HCT116 (cell line): ENCODE results near the gene PRIMPOL. TPM values are rescaled to one million over a fixed set of nuclear protein-coding genes. Genes with fewer than 3 reads are reported as not detected.

Experiments used
- ATAC-seq: fragments of 200-7000 bp; cut with Tn5 transposase; 2 replicates; pipeline ENCODE4 v1.9.1; 2020; ENCODE audit warnings: mild to moderate bottlenecking, moderate library complexity
- BruUV-seq: library from RNA; stranded (reverse); fragments of 400-500 nt; replicated peaks from 2 replicates; lab custom pipeline; 2021; lab: Mats Ljungman, UMichigan
- CTCF ChIA-PET: fragments of 300-600 bp; sonication (Branson Sonifier 250); formaldehyde crosslinking; loops from one replicate; lab custom pipeline; 2021; ENCODE audit warnings: antibody characterized with exemption; lab: Charles Lee
- POLR2A ChIA-PET: fragments of 300-600, 350-600 bp; sonication (Branson Sonifier 250); formaldehyde crosslinking; loops from one replicate; lab custom pipeline; 2021; ENCODE audit warnings: antibody characterized with exemption; lab: Charles Lee
- RAD21 ChIA-PET, 2 experiments: fragments of 300-600 bp; sonication (Branson Sonifier 250); formaldehyde crosslinking; loops; one replicate each; lab custom pipeline; 2023; ENCODE audit warnings: low total read pairs in 2 of 2; ENCODE audit not compliant: uncharacterized antibody in 2 of 2, unreplicated experiment in 2 of 2, low non-redundant PET in 1 of 2; lab: Charles Lee
- DNase-seq: peaks from one replicate; pipeline ENCODE4 v3.0.0-alpha.2; 2010; ENCODE audit warnings: low read depth, low spot score
- H2AFZ ChIP-seq: fragments of 200-600 bp; shearing (Covaris generic), sonication (generic); 2 replicates; pipeline ENCODE4 v1.6.1; 2017; ENCODE audit warnings: low read depth, mixed run types, mixed read lengths, antibody characterized with exemption, low read length; ENCODE audit not compliant: poor library complexity, severe bottlenecking
- H3K27ac ChIP-seq: 2 replicates; pipeline ENCODE4 v1.5.1; 2012; ENCODE audit warnings: low read depth, low read length
- H3K27me3 ChIP-seq: fragments of 200-600 bp; sonication (generic); 2 replicates; pipeline ENCODE4 v1.6.1; 2016; ENCODE audit warnings: mixed run types, low read length, mixed read lengths; ENCODE audit not compliant: insufficient read depth
- H3K36me3 ChIP-seq, 2 experiments: fragments of 200-500 bp in 1 of 2; fragments of 200-600 bp in 1 of 2; sonication (Bioruptor generic) in 1 of 2; sonication (generic) in 1 of 2; 2 replicates each; pipeline versions ENCODE4 v1.5.1 to v1.6.1; 2014 to 2016; ENCODE audit warnings: low read length in 2 of 2, inconsistent platforms in 1 of 2, mixed read lengths in 1 of 2, mixed run types in 1 of 2; ENCODE audit not compliant: insufficient read depth in 2 of 2, control insufficient read depth in 1 of 2
- H3K4me1 ChIP-seq, 2 experiments: fragments of 200-600 bp in 1 of 2; sonication (generic) in 1 of 2; 2 replicates each; pipeline versions ENCODE4 v1.5.1 to v1.6.1; 2012 to 2017; ENCODE audit warnings: low read length in 2 of 2, inconsistent platforms in 1 of 2, mild to moderate bottlenecking in 1 of 2, mixed read lengths in 1 of 2, mixed run types in 1 of 2, moderate library complexity in 1 of 2; ENCODE audit not compliant: insufficient read depth in 2 of 2, control insufficient read depth in 1 of 2
- H3K4me2 ChIP-seq: fragments of 200-600 bp; sonication (generic); 2 replicates; pipeline ENCODE4 v1.6.1; 2017; ENCODE audit warnings: mixed run types, low read length, mixed read lengths
- H3K4me3 ChIP-seq, 2 experiments: fragments of 200-600 bp in 1 of 2; sonication (generic) in 1 of 2; replicated peaks in 1 of 2; 2 replicates each; pipeline ENCODE4 v1.5.1; 2011 to 2016; ENCODE audit warnings: low read length in 2 of 2, control low read depth in 1 of 2, low read depth in 1 of 2, mild to moderate bottlenecking in 1 of 2, mixed read lengths in 1 of 2, mixed run types in 1 of 2
- H3K79me2 ChIP-seq: fragments of 200-600 bp; sonication (generic); 2 replicates; pipeline ENCODE4 v1.6.1; 2017; ENCODE audit warnings: mild to moderate bottlenecking, mixed run types, low read length, moderate library complexity, mixed read lengths; ENCODE audit not compliant: insufficient read depth
- H3K9ac ChIP-seq: fragments of 200-600 bp; sonication (generic); 2 replicates; pipeline ENCODE4 v1.6.1; 2016; ENCODE audit warnings: low read length, mixed read lengths
- H3K9me2 ChIP-seq: fragments of 200-600 bp; sonication (generic), shearing (Covaris generic); 2 replicates; pipeline ENCODE4 v1.6.1; 2017; ENCODE audit warnings: mixed run types, mild to moderate bottlenecking, moderate library complexity; ENCODE audit not compliant: insufficient read depth
- H3K9me3 ChIP-seq, 2 experiments: fragments of 200-500 bp in 1 of 2; fragments of 200-600 bp in 1 of 2; sonication (Bioruptor generic) in 1 of 2; sonication (generic) in 1 of 2; 2 replicates each; pipeline ENCODE4 v1.6.1; 2014 to 2017; ENCODE audit warnings: low read length in 2 of 2, mixed read lengths in 2 of 2, inconsistent platforms in 1 of 2, low read depth in 1 of 2, mild to moderate bottlenecking in 1 of 2, mixed run types in 1 of 2, moderate library complexity in 1 of 2; ENCODE audit not compliant: control insufficient read depth in 1 of 2, insufficient read depth in 1 of 2
- H4K20me1 ChIP-seq: fragments of 200-600 bp; sonication (generic), shearing (Covaris generic); 2 replicates; pipeline ENCODE4 v1.6.1; 2017; ENCODE audit warnings: mixed run types, mild to moderate bottlenecking, moderate library complexity; ENCODE audit not compliant: insufficient read depth
- ATF3 ChIP-seq: IDR thresholded peaks from 2 replicates; pipeline ENCODE4 v1.6.1; 2012
- CTCF ChIP-seq, 3 experiments: fragments of 200-600 bp in 1 of 3; sonication (generic) in 1 of 3; IDR thresholded peaks in 2 of 3; conservative IDR thresholded peaks in 1 of 3; 2 replicates each; pipeline ENCODE4 v1.5.1; 2012 to 2017; ENCODE audit warnings: low read depth in 2 of 3, low read length in 2 of 3, antibody characterized with exemption in 1 of 3, borderline replicate concordance in 1 of 3, control low read depth in 1 of 3, mild to moderate bottlenecking in 1 of 3, mixed read lengths in 1 of 3, mixed run types in 1 of 3, moderate library complexity in 1 of 3; ENCODE audit not compliant: insufficient read depth in 1 of 3
- EGR1 ChIP-seq: IDR thresholded peaks from 2 replicates; pipeline ENCODE4 v1.6.1; 2012; ENCODE audit warnings: low read depth
- ELF1 ChIP-seq: IDR thresholded peaks from 2 replicates; pipeline ENCODE4 v1.6.1; 2012; ENCODE audit warnings: low read depth, borderline replicate concordance
- EZH2 ChIP-seq: fragments of 200-600 bp; sonication (generic); IDR thresholded peaks from 2 replicates; pipeline ENCODE4 v1.6.1; 2017; ENCODE audit warnings: antibody characterized with exemption, mixed run types
- EZH2phosphoT487 ChIP-seq: fragments of 200-600 bp; IDR thresholded peaks from 2 replicates; pipeline ENCODE4 v1.6.1; 2018; ENCODE audit warnings: antibody characterized with exemption, borderline replicate concordance
- JUND ChIP-seq: IDR thresholded peaks from 2 replicates; pipeline ENCODE4 v1.6.1; 2012
- POLR2A ChIP-seq: IDR thresholded peaks from 2 replicates; pipeline ENCODE4 v1.7.0; 2011; ENCODE audit warnings: borderline replicate concordance; ENCODE audit not compliant: insufficient read depth, insufficient read length; ENCODE audit errors: extremely low read depth
- SP1 ChIP-seq: IDR thresholded peaks from 2 replicates; pipeline ENCODE4 v1.6.1; 2012; ENCODE audit warnings: low read depth
- SRF ChIP-seq: IDR thresholded peaks from 2 replicates; pipeline ENCODE4 v1.6.1; 2012; ENCODE audit warnings: low read depth
- ZNF274 ChIP-seq: fragments of 200-500 bp; sonication (Bioruptor generic); IDR thresholded peaks from 2 replicates; pipeline ENCODE4 v1.6.1; 2014; ENCODE audit warnings: mild to moderate bottlenecking, low read depth, low read length, inconsistent platforms
- intact Hi-C: fragments of 100-400 bp; cut with micrococcal nuclease; formaldehyde crosslinking; loops from 2 replicates; pipeline ENCODE4 v1.10.0; 2022
- total RNA-seq: library from RNA; stranded (reverse); gene quantifications from one replicate; pipeline ENCODE4 v1.2.1, GENCODE V29; 2021; ENCODE audit not compliant: unreplicated experiment
- TF ChIP-seq, protein P1 (sequence below): IDR thresholded peaks from 2 replicates; pipeline ENCODE4 v1.6.1; 2012

The PRIMPOL gene
- total RNA-seq, 1 experiment from 2014 or later = 11.3 TPM

- no TSS peak for BruUV-seq
- Histone ChIP-seq H3K4me3 (no peak overlapping the region), H3K9me3 (no peaks in the 10 kb centered on the region), H2AFZ (no peak overlapping the region), H3K27ac (no peak overlapping the region), H3K36me3 (peaks cover 0 to 2% of the 10 kb centered on the region in 2 experiments; a peak in 1 of 4 replicates), H3K4me2 (no peak overlapping the region)
- no peak for ATAC-seq
- POLR2A ChIA-PET = no interaction called here
- TF ChIP-seq POLR2A (no peak), ELF1 (no peak), EZH2phosphoT487 (no peak), EGR1 (no peak), CTCF (IDR thresholded peaks at IDR 0.05 in 2 of 3, conservative IDR thresholded peaks at IDR 0.05 in 1 of 3; ENCODE audit: borderline replicate concordance in 1 of 3, insufficient read depth in 1 of 3, low read depth in 2 of 3, low read length in 2 of 3) (no peak), ATF3 (no peak), JUND (no peak), SP1 (no peak), EZH2 (no peak)
- TF ChIP-seq, all 23 proteins: peak for 0
- Histone ChIP-seq H3K79me2 (no peaks in the 10 kb centered on the region), H4K20me1 (no peaks in the 10 kb centered on the region), H3K9me2 (no peaks in the 10 kb centered on the region), H3K4me1 (no peaks in the 10 kb centered on the region), H3K27me3 (no peaks in the 10 kb centered on the region), H3K9ac (no peak overlapping the region)
- RAD21 ChIA-PET = no interaction called here
- CTCF ChIA-PET = no interaction called here
- no peak for DNase-seq
- intact Hi-C loops = no loop called here
These were observed 48.4 kb downstream of the PRIMPOL start for GRCh38 chr4:184697956-184698355.

- no TSS peak for BruUV-seq
- peaks cover 0 to 2% of the 10 kb centered on the region in 2 experiments; a peak in 1 of 4 replicates for H3K36me3 ChIP-seq
- no peaks in the 10 kb centered on the region for H4K20me1 ChIP-seq
- no peak for TF ChIP-seq SRF
- no peak for TF ChIP-seq ZNF274
- TF ChIP-seq, protein P1, sequence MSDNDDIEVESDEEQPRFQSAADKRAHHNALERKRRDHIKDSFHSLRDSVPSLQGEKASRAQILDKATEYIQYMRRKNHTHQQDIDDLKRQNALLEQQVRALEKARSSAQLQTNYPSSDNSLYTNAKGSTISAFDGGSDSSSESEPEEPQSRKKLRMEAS = no peak
- TF ChIP-seq, all 23 proteins: peak for 0
- ChIA-PET RAD21 (no interaction called here), POLR2A (no interaction called here), CTCF (no interaction called here)
- Histone ChIP-seq H3K9me3 (no peaks in the 10 kb centered on the region), H3K4me1 (no peaks in the 10 kb centered on the region), H3K9ac (no peak overlapping the region), H3K9me2 (no peaks in the 10 kb centered on the region), H3K4me3 (no peak overlapping the region), H2AFZ (no peak overlapping the region), H3K27ac (no peak overlapping the region), H3K79me2 (no peaks in the 10 kb centered on the region), H3K4me2 (no peak overlapping the region), H3K27me3 (no peaks in the 10 kb centered on the region)
- intact Hi-C loops = no loop called here
- ATAC-seq (no peak), DNase-seq (no peak)
These were observed 50.4 kb downstream of the PRIMPOL start for GRCh38 chr4:184699941-184700340.
